Measurements from ENCODE around the gene ATP2B3.

GRCh38 chrX:153585827-153586226 is 68.4 kb downstream of the ATP2B3 start:
- TF ChIP-seq, protein P1, sequence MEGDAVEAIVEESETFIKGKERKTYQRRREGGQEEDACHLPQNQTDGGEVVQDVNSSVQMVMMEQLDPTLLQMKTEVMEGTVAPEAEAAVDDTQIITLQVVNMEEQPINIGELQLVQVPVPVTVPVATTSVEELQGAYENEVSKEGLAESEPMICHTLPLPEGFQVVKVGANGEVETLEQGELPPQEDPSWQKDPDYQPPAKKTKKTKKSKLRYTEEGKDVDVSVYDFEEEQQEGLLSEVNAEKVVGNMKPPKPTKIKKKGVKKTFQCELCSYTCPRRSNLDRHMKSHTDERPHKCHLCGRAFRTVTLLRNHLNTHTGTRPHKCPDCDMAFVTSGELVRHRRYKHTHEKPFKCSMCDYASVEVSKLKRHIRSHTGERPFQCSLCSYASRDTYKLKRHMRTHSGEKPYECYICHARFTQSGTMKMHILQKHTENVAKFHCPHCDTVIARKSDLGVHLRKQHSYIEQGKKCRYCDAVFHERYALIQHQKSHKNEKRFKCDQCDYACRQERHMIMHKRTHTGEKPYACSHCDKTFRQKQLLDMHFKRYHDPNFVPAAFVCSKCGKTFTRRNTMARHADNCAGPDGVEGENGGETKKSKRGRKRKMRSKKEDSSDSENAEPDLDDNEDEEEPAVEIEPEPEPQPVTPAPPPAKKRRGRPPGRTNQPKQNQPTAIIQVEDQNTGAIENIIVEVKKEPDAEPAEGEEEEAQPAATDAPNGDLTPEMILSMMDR (IDR thresholded peaks at IDR 0.05; ENCODE audit: low read length): no peak
- TF ChIP-seq EZH2phosphoT487 (IDR thresholded peaks at IDR 0.05; ENCODE audit: low read length) (no peak), EZH2 (optimal IDR thresholded peaks at IDR 0.05; ENCODE audit: low read depth, low read length) (no peak)
